Osteoblast (primary cell): Measurements from ENCODE around the gene STK32C. TPM values are rescaled to one million over a fixed set of nuclear protein-coding genes. Genes with fewer than 3 reads are reported as not detected.

Experiments used
- DNase-seq: peaks from one replicate; pipeline ENCODE4 v3.0.0; 2011; ENCODE audit warnings: low spot score, mixed read lengths; ENCODE audit not compliant: insufficient read length; ENCODE audit errors: missing footprints
- H2AFZ ChIP-seq: 2 replicates; pipeline ENCODE4 v1.6.0; 2011; ENCODE audit warnings: mild to moderate bottlenecking, low read length
- H3K27ac ChIP-seq: 2 replicates; pipeline ENCODE4 v1.5.1; 2011; ENCODE audit warnings: mild to moderate bottlenecking, low read depth, low read length, moderate library complexity
- H3K27me3 ChIP-seq: 2 replicates; pipeline ENCODE4 v1.6.0; 2012; ENCODE audit warnings: mild to moderate bottlenecking, control low read depth, inconsistent platforms, low read length, moderate library complexity; ENCODE audit not compliant: insufficient read depth
- H3K36me3 ChIP-seq: 2 replicates; pipeline ENCODE4 v1.5.1; 2011; ENCODE audit warnings: mild to moderate bottlenecking, low read length, control low read depth, moderate library complexity; ENCODE audit not compliant: insufficient read depth
- H3K4me1 ChIP-seq: 2 replicates; pipeline ENCODE4 v1.5.1; 2011; ENCODE audit warnings: mild to moderate bottlenecking, low read length, control low read depth, moderate library complexity; ENCODE audit not compliant: insufficient read depth
- H3K4me2 ChIP-seq: 2 replicates; pipeline ENCODE4 v1.6.0; 2011; ENCODE audit warnings: mild to moderate bottlenecking, low read length; ENCODE audit not compliant: insufficient read depth
- H3K4me3 ChIP-seq: fragments of 200-600 bp; sonication (generic); 3 replicates; pipeline ENCODE4 v1.5.1; 2012; ENCODE audit warnings: mild to moderate bottlenecking, low read length, inconsistent platforms; ENCODE audit not compliant: insufficient read depth
- H3K79me2 ChIP-seq: 2 replicates; pipeline ENCODE4 v1.6.0; 2012; ENCODE audit warnings: mild to moderate bottlenecking, low read length, control low read depth, inconsistent platforms; ENCODE audit not compliant: insufficient read depth
- H3K9me3 ChIP-seq: 2 replicates; pipeline ENCODE4 v1.5.1; 2011; ENCODE audit warnings: low read depth, low read length, control low read depth
- H4K20me1 ChIP-seq: 2 replicates; pipeline ENCODE4 v1.6.0; 2012; ENCODE audit warnings: mild to moderate bottlenecking, low read length, control low read depth; ENCODE audit not compliant: insufficient read depth
- total RNA-seq: library from RNA; depleted of rRNA; stranded (reverse); fragments of >200 nt; gene quantifications from 2 replicates; pipeline ENCODE4 v1.2.3, GENCODE V29; 2012
- TF ChIP-seq, protein P1 (sequence below): IDR thresholded peaks from 2 replicates; pipeline ENCODE4 v1.5.1; 2011; ENCODE audit warnings: mild to moderate bottlenecking, low read depth, low read length, moderate library complexity; ENCODE audit errors: extremely low read depth

STK32C gene
- total RNA-seq, 1 donor = 14.5 TPM

GRCh38 chr10:132289439-132289838 is 18.3 kb downstream of the STK32C start:
- H3K4me3 ChIP-seq = no peak overlapping the region
- H3K36me3 ChIP-seq = no peaks in the 10 kb centered on the region
- TF ChIP-seq, protein P1, sequence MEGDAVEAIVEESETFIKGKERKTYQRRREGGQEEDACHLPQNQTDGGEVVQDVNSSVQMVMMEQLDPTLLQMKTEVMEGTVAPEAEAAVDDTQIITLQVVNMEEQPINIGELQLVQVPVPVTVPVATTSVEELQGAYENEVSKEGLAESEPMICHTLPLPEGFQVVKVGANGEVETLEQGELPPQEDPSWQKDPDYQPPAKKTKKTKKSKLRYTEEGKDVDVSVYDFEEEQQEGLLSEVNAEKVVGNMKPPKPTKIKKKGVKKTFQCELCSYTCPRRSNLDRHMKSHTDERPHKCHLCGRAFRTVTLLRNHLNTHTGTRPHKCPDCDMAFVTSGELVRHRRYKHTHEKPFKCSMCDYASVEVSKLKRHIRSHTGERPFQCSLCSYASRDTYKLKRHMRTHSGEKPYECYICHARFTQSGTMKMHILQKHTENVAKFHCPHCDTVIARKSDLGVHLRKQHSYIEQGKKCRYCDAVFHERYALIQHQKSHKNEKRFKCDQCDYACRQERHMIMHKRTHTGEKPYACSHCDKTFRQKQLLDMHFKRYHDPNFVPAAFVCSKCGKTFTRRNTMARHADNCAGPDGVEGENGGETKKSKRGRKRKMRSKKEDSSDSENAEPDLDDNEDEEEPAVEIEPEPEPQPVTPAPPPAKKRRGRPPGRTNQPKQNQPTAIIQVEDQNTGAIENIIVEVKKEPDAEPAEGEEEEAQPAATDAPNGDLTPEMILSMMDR = no peak
- H3K27ac ChIP-seq = no peak overlapping the region
- H3K27me3 ChIP-seq = peaks cover 11% of the 10 kb centered on the region
- no peaks in the 10 kb centered on the region for H3K9me3 ChIP-seq
- DNase-seq = no peak
- no peaks in the 10 kb centered on the region for H3K4me1 ChIP-seq
- no peaks in the 10 kb centered on the region for H3K79me2 ChIP-seq
- no peak overlapping the region for H2AFZ ChIP-seq
- no peak overlapping the region for H3K4me2 ChIP-seq
- H4K20me1 ChIP-seq = peaks cover 3% of the 10 kb centered on the region

GRCh38 chr10:132283604-132284382 is 24.0 kb downstream of the STK32C start:
- Histone ChIP-seq H3K27ac (no peak overlapping the region), H3K4me2 (no peak overlapping the region), H3K79me2 (no peaks in the 10 kb centered on the region), H3K36me3 (no peaks in the 10 kb centered on the region), H2AFZ (no peak overlapping the region), H3K9me3 (no peaks in the 10 kb centered on the region), H4K20me1 (peaks cover 4% of the 10 kb centered on the region), H3K27me3 (peaks cover 9% of the 10 kb centered on the region), H3K4me3 (no peak overlapping the region), H3K4me1 (no peaks in the 10 kb centered on the region)
- peak; percentile 58 for DNase-seq
- TF ChIP-seq, protein P1 = no peak

GRCh38 chr10:132282667-132283603 is 24.8 kb downstream of the STK32C start:
- Histone ChIP-seq H3K4me3 (no peak overlapping the region), H3K4me1 (no peaks in the 10 kb centered on the region), H3K27me3 (peaks cover 1% of the 10 kb centered on the region), H3K4me2 (no peak overlapping the region), H2AFZ (no peak overlapping the region), H3K79me2 (no peaks in the 10 kb centered on the region), H3K9me3 (no peaks in the 10 kb centered on the region), H3K36me3 (no peaks in the 10 kb centered on the region), H3K27ac (no peak overlapping the region), H4K20me1 (peaks cover 4% of the 10 kb centered on the region)
- peak; percentile 68 for DNase-seq
- TF ChIP-seq, protein P1 = no peak
